ENCODE data around the gene PASK. TPM values are rescaled to one million over a fixed set of nuclear protein-coding genes. Genes with fewer than 3 reads are reported as not detected.

PASK gene
- total and polyA plus RNA-seq, 2 donors from 2014 or later, result 3.1 to 26.0 TPM

DNA sequence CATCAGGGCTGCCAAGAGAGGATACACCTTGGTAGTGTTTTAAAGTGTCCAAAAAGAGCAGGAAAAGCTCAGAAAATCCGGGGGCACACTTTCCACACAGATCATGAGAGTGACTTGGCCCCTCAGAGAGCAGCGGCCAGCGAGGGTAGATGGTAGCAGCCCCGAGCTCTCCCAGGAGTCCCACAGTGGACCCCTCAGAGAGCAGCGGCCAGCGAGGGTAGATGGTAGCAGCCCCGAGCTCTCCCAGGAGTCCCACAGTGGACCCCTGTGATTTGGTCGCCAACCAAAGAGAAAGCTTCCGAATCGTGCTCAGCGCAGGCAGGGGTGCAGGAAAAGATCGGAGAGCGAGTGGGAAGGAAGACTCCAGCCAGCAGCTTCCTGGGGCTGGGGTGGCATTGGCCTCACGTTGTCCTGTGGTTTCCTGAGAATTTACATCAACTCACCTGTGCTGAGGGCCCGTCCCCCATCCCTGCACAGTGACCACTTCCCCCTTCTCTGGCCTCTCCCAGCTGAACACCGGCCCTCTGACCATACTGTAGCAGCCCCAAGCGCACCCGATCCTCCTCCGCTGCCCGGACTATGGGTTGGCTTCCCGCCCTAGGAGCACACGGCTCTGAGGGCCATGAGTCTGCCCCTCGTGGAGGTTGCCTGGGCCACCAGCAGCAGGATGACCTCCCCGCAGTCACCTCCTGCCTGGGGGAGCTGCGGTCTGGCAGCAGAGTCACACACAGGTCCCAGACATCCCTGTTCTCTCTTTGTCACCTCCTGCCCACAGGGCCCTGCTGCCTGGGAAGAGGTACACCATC lies 80.9 kb downstream of the PASK start:
- FAIRE-seq (no peak), DNase-seq (peak in 1 of 5 donors; percentile 57)
- no peaks in the 10 kb centered on the region for H3K36me3 ChIP-seq (ENCODE audit: control insufficient read depth in 2 of 3, insufficient read depth in 3 of 3, low read length in 3 of 3)
- TF ChIP-seq, protein P1, sequence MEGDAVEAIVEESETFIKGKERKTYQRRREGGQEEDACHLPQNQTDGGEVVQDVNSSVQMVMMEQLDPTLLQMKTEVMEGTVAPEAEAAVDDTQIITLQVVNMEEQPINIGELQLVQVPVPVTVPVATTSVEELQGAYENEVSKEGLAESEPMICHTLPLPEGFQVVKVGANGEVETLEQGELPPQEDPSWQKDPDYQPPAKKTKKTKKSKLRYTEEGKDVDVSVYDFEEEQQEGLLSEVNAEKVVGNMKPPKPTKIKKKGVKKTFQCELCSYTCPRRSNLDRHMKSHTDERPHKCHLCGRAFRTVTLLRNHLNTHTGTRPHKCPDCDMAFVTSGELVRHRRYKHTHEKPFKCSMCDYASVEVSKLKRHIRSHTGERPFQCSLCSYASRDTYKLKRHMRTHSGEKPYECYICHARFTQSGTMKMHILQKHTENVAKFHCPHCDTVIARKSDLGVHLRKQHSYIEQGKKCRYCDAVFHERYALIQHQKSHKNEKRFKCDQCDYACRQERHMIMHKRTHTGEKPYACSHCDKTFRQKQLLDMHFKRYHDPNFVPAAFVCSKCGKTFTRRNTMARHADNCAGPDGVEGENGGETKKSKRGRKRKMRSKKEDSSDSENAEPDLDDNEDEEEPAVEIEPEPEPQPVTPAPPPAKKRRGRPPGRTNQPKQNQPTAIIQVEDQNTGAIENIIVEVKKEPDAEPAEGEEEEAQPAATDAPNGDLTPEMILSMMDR (IDR thresholded peaks at IDR 0.05; ENCODE audit: borderline replicate concordance, extremely low read depth, insufficient read depth), result no peak
- H3K4me3 ChIP-seq (ENCODE audit: low read length in 3 of 3), result no peak overlapping the region
- peaks cover 0 to 2% (median 0%) of the 10 kb centered on the region in 3 donors for H3K4me1 ChIP-seq (ENCODE audit: control insufficient read depth in 2 of 3, insufficient read depth in 2 of 3, low read depth in 1 of 3, low read length in 3 of 3)
- no peak overlapping the region for H3K9ac ChIP-seq (ENCODE audit: low read length in 3 of 3)
- H3K9me3 ChIP-seq (ENCODE audit: control insufficient read depth in 2 of 3, insufficient read depth in 1 of 3, low read length in 3 of 3), result no peaks in the 10 kb centered on the region
- intact Hi-C loops (cut with DNase I), result loop anchor here (10.0 kb wide), 1 partner anchor 214 kb away; no protein-coding TSS in a partner anchor
- no peak overlapping the region for H3K27ac ChIP-seq (ENCODE audit: low read depth in 2 of 2, low read length in 2 of 2)
- H3K27me3 ChIP-seq (ENCODE audit: control insufficient read depth, insufficient read depth, low read length), result no peaks in the 10 kb centered on the region

DNA sequence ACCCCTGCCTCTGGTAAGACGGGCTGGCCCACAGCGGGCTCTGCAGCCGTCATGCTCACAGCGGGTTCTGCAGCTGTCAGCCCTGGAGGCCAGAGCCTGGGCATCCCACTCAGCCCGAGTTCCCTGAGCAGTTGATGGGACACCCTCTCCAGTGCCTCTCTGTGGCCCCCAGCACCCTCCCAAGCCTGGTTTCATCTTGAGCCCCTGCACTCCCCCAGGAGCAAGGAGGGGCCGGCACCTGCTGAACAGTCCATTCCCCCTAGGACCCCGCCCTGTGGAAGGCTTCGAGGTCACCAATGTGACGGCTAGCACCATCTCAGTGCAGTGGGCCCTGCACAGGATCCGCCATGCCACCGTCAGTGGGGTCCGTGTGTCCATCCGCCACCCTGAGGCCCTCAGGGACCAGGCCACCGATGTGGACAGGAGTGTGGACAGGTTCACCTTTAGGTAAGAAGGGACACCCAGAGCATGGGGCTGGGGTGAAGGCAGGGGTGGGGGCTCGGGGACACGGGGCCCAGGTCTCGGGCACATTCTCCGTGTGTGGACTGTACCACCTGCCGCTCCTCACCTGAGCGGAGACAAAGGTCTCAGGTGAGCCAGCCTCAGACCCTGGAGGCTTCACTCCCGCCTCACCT lies 81.7 kb downstream of the PASK start:
- H3K9ac ChIP-seq (ENCODE audit: low read length in 3 of 3), result no peak overlapping the region
- peak in 1 of 5 donors; percentile 68 for DNase-seq
- FAIRE-seq, result no peak
- intact Hi-C loops (cut with DNase I), result loop anchor here (10.0 kb wide), 1 partner anchor 213 kb away; no protein-coding TSS in a partner anchor
- H3K27ac ChIP-seq (ENCODE audit: low read depth in 2 of 2, low read length in 2 of 2), result no peak overlapping the region
- no peaks in the 10 kb centered on the region for H3K9me3 ChIP-seq (ENCODE audit: control insufficient read depth in 2 of 3, insufficient read depth in 1 of 3, low read length in 3 of 3)
- TF ChIP-seq, protein P1 (IDR thresholded peaks at IDR 0.05; ENCODE audit: borderline replicate concordance, extremely low read depth, insufficient read depth), result no peak
- H3K4me3 ChIP-seq (ENCODE audit: low read length in 3 of 3), result no peak overlapping the region
- no peaks in the 10 kb centered on the region for H3K27me3 ChIP-seq (ENCODE audit: control insufficient read depth, insufficient read depth, low read length)
- H3K36me3 ChIP-seq (ENCODE audit: control insufficient read depth in 2 of 3, insufficient read depth in 3 of 3, low read length in 3 of 3), result no peaks in the 10 kb centered on the region
- H3K4me1 ChIP-seq (ENCODE audit: control insufficient read depth in 2 of 3, insufficient read depth in 2 of 3, low read depth in 1 of 3, low read length in 3 of 3), result peaks cover 0 to 2% (median 0%) of the 10 kb centered on the region in 3 donors

DNA sequence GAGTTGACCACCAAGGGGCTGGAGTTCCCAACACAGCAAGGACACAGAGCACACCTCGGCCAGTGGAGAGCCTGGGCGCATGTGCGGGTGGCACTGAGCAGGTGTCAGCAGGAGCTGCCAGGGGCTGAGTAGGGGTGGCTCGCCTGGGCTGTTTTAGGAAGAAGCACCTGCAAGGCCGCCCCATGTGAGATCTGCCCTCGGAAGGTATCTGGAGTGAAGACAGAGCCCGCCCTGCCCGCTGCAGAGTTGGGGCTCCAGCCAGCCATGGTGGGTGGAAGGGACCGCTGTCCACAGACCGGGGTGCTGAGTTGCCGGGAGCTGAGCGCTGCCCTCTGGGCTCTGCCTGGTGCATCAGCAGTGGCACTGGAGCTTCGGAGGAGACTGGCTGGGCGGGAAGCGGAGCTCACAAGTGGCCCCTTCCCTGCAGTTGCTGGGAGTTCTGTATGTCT lies 82.4 kb downstream of the PASK start:
- no peak for FAIRE-seq
- H3K4me3 ChIP-seq (ENCODE audit: low read length in 3 of 3), result no peak overlapping the region
- H3K4me1 ChIP-seq (ENCODE audit: control insufficient read depth in 2 of 3, insufficient read depth in 2 of 3, low read depth in 1 of 3, low read length in 3 of 3), result peaks cover 0 to 2% (median 0%) of the 10 kb centered on the region in 3 donors
- intact Hi-C loops (cut with DNase I), result loop anchor here (10.0 kb wide), 1 partner anchor 212 kb away; no protein-coding TSS in a partner anchor
- DNase-seq, result peak in 4 of 5 donors; percentile 58 to 75 (median 60)
- H3K27ac ChIP-seq (ENCODE audit: low read depth in 2 of 2, low read length in 2 of 2), result no peak overlapping the region
- H3K9ac ChIP-seq (ENCODE audit: low read length in 3 of 3), result no peak overlapping the region
- TF ChIP-seq, protein P1 (IDR thresholded peaks at IDR 0.05; ENCODE audit: borderline replicate concordance, extremely low read depth, insufficient read depth), result no peak
- H3K27me3 ChIP-seq (ENCODE audit: control insufficient read depth, insufficient read depth, low read length), result no peaks in the 10 kb centered on the region
- H3K36me3 ChIP-seq (ENCODE audit: control insufficient read depth in 2 of 3, insufficient read depth in 3 of 3, low read length in 3 of 3), result no peaks in the 10 kb centered on the region
- no peaks in the 10 kb centered on the region for H3K9me3 ChIP-seq (ENCODE audit: control insufficient read depth in 2 of 3, insufficient read depth in 1 of 3, low read length in 3 of 3)

Measured in kidney (tissue), 14 donors.